ENCODE data around the gene HIVEP3. TPM values are rescaled to one million over a fixed set of nuclear protein-coding genes. Genes with fewer than 3 reads are reported as not detected.

The HIVEP3 gene
- polyA plus RNA-seq, 1 of the 3 experiments (the other 2 are of a cell fraction): 6.4 TPM

DNA sequence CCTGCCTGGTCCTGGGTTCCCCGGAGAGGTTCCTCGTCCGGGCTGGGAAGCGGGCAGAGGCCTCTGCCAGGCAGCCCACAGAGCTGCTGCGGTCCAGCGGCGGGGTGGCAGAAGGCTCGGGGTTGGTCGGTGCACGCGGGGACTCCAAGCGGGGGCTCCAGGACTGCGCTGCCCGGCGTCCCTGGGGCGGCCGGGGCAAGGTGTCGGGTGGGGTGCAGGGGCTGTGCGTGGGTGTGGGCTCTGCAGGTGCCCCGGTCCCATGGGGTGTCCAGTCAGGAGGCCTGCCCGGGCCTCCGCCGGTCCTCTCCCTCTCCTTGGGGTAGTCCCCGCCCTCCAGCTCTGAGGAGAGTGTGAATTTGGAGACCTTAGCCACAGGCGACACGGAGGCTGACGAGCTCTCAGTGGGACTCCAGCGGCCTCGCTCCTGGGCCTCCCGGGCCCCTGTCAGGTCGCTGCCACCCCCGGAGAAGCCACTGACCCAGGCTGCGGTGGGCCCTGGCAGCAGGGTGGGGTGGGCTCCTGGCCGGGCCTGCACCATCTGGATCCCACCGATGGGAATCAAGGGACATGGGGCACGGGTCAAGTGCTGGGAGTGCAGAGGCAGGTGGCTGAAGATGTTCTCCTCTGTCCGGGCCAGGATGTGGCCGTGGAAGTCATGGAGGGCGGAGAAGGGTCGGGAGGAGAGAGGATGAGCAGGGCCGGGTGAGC, 408.0 kb downstream of the HIVEP3 start:
- Histone ChIP-seq H3K9me3 (no peaks in the 10 kb centered on the region), H3K4me3 (ENCODE audit: low read depth in 2 of 2, low read length in 1 of 2) (no peak overlapping the region), H3K36me3 (replicated peaks in 1 of 2; ENCODE audit: control insufficient read depth in 1 of 2, insufficient read depth in 2 of 2, low read length in 1 of 2) (no peaks in the 10 kb centered on the region), H4K20me1 (ENCODE audit: insufficient read depth) (no peaks in the 10 kb centered on the region), H3F3A (replicated peaks; ENCODE audit: insufficient read depth) (no peaks in the 10 kb centered on the region), H3K27ac (ENCODE audit: low read depth in 2 of 2, low read length in 1 of 2) (no peak overlapping the region), H2AFZ (ENCODE audit: low read depth) (no peak overlapping the region), H3K4me2 (no peak overlapping the region), H3K9ac (no peak overlapping the region), H3K4me1 (ENCODE audit: control insufficient read depth in 1 of 2, insufficient read depth in 2 of 2, low read depth in 1 of 2, low read length in 1 of 2) (peaks cover 0 to 52% of the 10 kb centered on the region in 2 experiments; a peak in 3 of 4 replicates), H3K27me3 (ENCODE audit: insufficient read depth) (no peaks in the 10 kb centered on the region), H3K79me2 (ENCODE audit: insufficient read depth) (no peaks in the 10 kb centered on the region), H3K9me2 (no peaks in the 10 kb centered on the region)
- POLR2A ChIA-PET: no interaction called here
- CTCF ChIA-PET: no interaction called here
- 96% methylated on average over 24 of the region's 41 CpGs for WGBS (ENCODE audit: low lambda C conversion rate)
- TF ChIP-seq GATA2 (CRISPR knock-in tag; IDR thresholded peaks at IDR 0.05) (no peak), SIN3A (IDR thresholded peaks at IDR 0.05; ENCODE audit: borderline replicate concordance, low read depth, low read length) (no peak), YY1 (IDR thresholded peaks at IDR 0.05; ENCODE audit: low read depth) (no peak), RXRA (IDR thresholded peaks at IDR 0.05; ENCODE audit: borderline replicate concordance, low read depth) (no peak), NFIC (IDR thresholded peaks at IDR 0.05; ENCODE audit: borderline replicate concordance) (no peak)
- TF ChIP-seq, protein P1, sequence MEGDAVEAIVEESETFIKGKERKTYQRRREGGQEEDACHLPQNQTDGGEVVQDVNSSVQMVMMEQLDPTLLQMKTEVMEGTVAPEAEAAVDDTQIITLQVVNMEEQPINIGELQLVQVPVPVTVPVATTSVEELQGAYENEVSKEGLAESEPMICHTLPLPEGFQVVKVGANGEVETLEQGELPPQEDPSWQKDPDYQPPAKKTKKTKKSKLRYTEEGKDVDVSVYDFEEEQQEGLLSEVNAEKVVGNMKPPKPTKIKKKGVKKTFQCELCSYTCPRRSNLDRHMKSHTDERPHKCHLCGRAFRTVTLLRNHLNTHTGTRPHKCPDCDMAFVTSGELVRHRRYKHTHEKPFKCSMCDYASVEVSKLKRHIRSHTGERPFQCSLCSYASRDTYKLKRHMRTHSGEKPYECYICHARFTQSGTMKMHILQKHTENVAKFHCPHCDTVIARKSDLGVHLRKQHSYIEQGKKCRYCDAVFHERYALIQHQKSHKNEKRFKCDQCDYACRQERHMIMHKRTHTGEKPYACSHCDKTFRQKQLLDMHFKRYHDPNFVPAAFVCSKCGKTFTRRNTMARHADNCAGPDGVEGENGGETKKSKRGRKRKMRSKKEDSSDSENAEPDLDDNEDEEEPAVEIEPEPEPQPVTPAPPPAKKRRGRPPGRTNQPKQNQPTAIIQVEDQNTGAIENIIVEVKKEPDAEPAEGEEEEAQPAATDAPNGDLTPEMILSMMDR (IDR thresholded peaks at IDR 0.05): no peak
- no peak for DNase-seq

DNA sequence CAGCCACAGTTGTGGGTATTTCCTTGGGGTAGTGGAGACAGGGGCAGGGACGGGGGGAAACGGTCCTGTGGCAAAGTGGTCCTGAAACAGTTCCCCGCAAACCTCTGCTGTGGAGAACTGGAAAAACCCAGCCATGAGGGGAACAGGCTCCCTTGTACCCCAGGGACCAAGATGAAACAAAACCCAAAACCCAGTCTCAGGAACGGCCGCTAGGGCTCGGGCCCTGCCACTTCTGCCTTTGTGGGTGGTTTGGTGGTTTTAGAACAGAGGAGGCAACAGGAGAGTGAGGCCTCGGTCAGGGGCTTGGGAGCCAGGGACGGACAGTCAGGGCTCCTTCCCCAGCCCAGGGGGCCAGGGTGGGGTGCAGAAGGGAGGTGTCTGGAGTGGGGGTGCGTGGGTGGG, 409.5 kb downstream of the HIVEP3 start:
- no peak overlapping the region for H2AFZ ChIP-seq (ENCODE audit: low read depth)
- ChIA-PET CTCF (interaction anchor here (1.0 kb wide), 1 partner anchor 187 kb away, joined by 3 read pairs; no protein-coding TSS in a partner anchor), POLR2A (no interaction called here)
- peaks cover under 1% of the 10 kb centered on the region for H3F3A ChIP-seq (replicated peaks; ENCODE audit: insufficient read depth)
- 86% methylated on average over 7 of the region's 9 CpGs for WGBS (ENCODE audit: low lambda C conversion rate)
- no peak overlapping the region for H3K27ac ChIP-seq (ENCODE audit: low read depth in 2 of 2, low read length in 1 of 2)
- no peak overlapping the region for H3K4me3 ChIP-seq (ENCODE audit: low read depth in 2 of 2, low read length in 1 of 2)
- no peaks in the 10 kb centered on the region for H3K27me3 ChIP-seq (ENCODE audit: insufficient read depth)
- H3K9ac ChIP-seq: no peak overlapping the region
- no peaks in the 10 kb centered on the region for H3K9me3 ChIP-seq
- peaks cover 0 to 51% of the 10 kb centered on the region in 2 experiments; a peak in 2 of 4 replicates for H3K4me1 ChIP-seq (ENCODE audit: control insufficient read depth in 1 of 2, insufficient read depth in 2 of 2, low read depth in 1 of 2, low read length in 1 of 2)
- no peak for DNase-seq
- no peaks in the 10 kb centered on the region for H3K79me2 ChIP-seq (ENCODE audit: insufficient read depth)
- H4K20me1 ChIP-seq (ENCODE audit: insufficient read depth): no peaks in the 10 kb centered on the region
- no peaks in the 10 kb centered on the region for H3K36me3 ChIP-seq (replicated peaks in 1 of 2; ENCODE audit: control insufficient read depth in 1 of 2, insufficient read depth in 2 of 2, low read length in 1 of 2)
- no peaks in the 10 kb centered on the region for H3K9me2 ChIP-seq
- TF ChIP-seq FOXJ3 (CRISPR knock-in tag; IDR thresholded peaks at IDR 0.05): no peak
- TF ChIP-seq RCOR1 (IDR thresholded peaks at IDR 0.05; ENCODE audit: low read length): no peak
- TF ChIP-seq ELF1 (IDR thresholded peaks at IDR 0.05): no peak
- no peak for TF ChIP-seq FOXM1 (IDR thresholded peaks at IDR 0.05; ENCODE audit: low read depth)
- no peak overlapping the region for H3K4me2 ChIP-seq

DNA sequence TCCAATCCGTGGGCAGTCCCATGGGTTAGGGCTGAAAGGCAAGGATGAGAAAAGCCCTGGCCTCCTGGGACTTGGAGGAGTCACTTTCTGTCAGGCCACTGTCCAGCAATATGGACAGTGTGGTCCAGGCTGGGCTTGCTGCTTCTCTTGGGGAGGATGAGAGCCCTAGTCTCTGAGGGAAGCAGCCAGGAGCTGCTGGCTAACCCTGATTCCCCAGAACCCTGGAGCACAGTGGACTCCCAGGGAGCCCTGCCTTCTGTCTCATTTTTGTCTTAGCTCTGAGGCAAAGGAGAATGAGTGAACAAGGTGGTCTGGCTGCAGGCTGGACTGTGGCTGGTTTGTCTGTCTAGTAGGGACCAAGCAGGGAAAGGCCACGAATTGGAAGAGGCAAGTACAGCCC, 410.4 kb downstream of the HIVEP3 start:
- Histone ChIP-seq H3K79me2 (ENCODE audit: insufficient read depth) (no peaks in the 10 kb centered on the region), H3F3A (replicated peaks; ENCODE audit: insufficient read depth) (peaks cover 7% of the 10 kb centered on the region), H3K27ac (ENCODE audit: low read depth in 2 of 2, low read length in 1 of 2) (no peak overlapping the region; a peak in 1 of 4 replicates), H3K9me2 (no peaks in the 10 kb centered on the region), H2AFZ (ENCODE audit: low read depth) (no peak overlapping the region), H3K4me1 (ENCODE audit: control insufficient read depth in 1 of 2, insufficient read depth in 2 of 2, low read depth in 1 of 2, low read length in 1 of 2) (peaks cover 0 to 51% of the 10 kb centered on the region in 2 experiments; a peak in 2 of 4 replicates), H3K27me3 (ENCODE audit: insufficient read depth) (no peaks in the 10 kb centered on the region), H4K20me1 (ENCODE audit: insufficient read depth) (no peaks in the 10 kb centered on the region), H3K9me3 (no peaks in the 10 kb centered on the region), H3K9ac (no peak overlapping the region), H3K4me2 (no peak overlapping the region), H3K4me3 (ENCODE audit: low read depth in 2 of 2, low read length in 1 of 2) (no peak overlapping the region), H3K36me3 (replicated peaks in 1 of 2; ENCODE audit: control insufficient read depth in 1 of 2, insufficient read depth in 2 of 2, low read length in 1 of 2) (no peaks in the 10 kb centered on the region)
- 64% methylated on average over 2 of the region's 2 CpGs for WGBS (ENCODE audit: low lambda C conversion rate)
- DNase-seq: no peak
- ChIA-PET CTCF (interaction anchor here (0.8 to 2.0 kb wide), 6 partner anchors 8 to 241 kb away, joined by 3 to 9 read pairs (median 4); no protein-coding TSS in a partner anchor), POLR2A (no interaction called here)
- TF ChIP-seq MXI1 (IDR thresholded peaks at IDR 0.05; ENCODE audit: low read depth, low read length): no peak
- no peak for TF ChIP-seq RFX5 (IDR thresholded peaks at IDR 0.05; ENCODE audit: low read length)
- TF ChIP-seq SIN3A (IDR thresholded peaks at IDR 0.05; ENCODE audit: borderline replicate concordance, low read depth, low read length): no peak
- TF ChIP-seq TCF12 (IDR thresholded peaks at IDR 0.05): no peak
- TF ChIP-seq, protein P2, sequence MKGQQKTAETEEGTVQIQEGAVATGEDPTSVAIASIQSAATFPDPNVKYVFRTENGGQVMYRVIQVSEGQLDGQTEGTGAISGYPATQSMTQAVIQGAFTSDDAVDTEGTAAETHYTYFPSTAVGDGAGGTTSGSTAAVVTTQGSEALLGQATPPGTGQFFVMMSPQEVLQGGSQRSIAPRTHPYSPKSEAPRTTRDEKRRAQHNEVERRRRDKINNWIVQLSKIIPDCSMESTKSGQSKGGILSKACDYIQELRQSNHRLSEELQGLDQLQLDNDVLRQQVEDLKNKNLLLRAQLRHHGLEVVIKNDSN (IDR thresholded peaks at IDR 0.05; ENCODE audit: borderline replicate concordance, low read depth): no peak
- no peak for TF ChIP-seq YY1 (IDR thresholded peaks at IDR 0.05; ENCODE audit: low read depth)
